ENCODE results near the gene FRS3.

DNA sequence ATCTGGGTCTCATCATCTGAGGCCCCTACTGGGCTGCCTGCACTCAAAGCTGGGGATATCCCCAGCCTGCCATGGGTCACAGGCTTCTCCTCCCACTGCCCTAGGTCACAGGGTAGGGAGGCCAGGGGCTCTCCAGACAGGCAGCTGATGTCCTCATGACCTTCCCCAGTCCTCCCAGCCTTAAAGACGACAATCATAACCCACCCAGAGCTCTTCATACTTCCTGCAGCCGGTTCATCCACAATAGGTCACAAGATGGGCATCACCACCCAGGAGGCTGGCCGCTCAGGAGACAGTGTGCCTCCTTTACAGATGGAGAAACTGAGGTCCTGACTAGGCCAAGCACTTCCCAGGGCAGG lies 59.5 kb downstream of the FRS3 start:
- TF ChIP-seq, protein P1, sequence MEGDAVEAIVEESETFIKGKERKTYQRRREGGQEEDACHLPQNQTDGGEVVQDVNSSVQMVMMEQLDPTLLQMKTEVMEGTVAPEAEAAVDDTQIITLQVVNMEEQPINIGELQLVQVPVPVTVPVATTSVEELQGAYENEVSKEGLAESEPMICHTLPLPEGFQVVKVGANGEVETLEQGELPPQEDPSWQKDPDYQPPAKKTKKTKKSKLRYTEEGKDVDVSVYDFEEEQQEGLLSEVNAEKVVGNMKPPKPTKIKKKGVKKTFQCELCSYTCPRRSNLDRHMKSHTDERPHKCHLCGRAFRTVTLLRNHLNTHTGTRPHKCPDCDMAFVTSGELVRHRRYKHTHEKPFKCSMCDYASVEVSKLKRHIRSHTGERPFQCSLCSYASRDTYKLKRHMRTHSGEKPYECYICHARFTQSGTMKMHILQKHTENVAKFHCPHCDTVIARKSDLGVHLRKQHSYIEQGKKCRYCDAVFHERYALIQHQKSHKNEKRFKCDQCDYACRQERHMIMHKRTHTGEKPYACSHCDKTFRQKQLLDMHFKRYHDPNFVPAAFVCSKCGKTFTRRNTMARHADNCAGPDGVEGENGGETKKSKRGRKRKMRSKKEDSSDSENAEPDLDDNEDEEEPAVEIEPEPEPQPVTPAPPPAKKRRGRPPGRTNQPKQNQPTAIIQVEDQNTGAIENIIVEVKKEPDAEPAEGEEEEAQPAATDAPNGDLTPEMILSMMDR (IDR thresholded peaks at IDR 0.05; ENCODE audit: insufficient read depth, low read length, poor library complexity, severe bottlenecking): no peak
- no peak for TF ChIP-seq EZH2phosphoT487 (conservative IDR thresholded peaks at IDR 0.05; ENCODE audit: low read length)
